ENCODE data around the gene MRPL41. TPM values are rescaled to one million over a fixed set of nuclear protein-coding genes. Genes with fewer than 3 reads are reported as not detected.
"Not testable (repeated sequence)": the region's sequence is repeated elsewhere in the genome, so short reads cannot be mapped to it uniquely, and the experiment has no call there.

Gene MRPL41
- total RNA-seq: 228 TPM
- long read RNA-seq, transcript MRPL41-201 (2 exons, 1,262 nt): major isoform, 414 of 433 reads
- long read RNA-seq, partial matches to known transcripts: 0 of 433 reads
- long read RNA-seq, other reads (novel, unspliced or antisense): 19 of 433 reads

DNA sequence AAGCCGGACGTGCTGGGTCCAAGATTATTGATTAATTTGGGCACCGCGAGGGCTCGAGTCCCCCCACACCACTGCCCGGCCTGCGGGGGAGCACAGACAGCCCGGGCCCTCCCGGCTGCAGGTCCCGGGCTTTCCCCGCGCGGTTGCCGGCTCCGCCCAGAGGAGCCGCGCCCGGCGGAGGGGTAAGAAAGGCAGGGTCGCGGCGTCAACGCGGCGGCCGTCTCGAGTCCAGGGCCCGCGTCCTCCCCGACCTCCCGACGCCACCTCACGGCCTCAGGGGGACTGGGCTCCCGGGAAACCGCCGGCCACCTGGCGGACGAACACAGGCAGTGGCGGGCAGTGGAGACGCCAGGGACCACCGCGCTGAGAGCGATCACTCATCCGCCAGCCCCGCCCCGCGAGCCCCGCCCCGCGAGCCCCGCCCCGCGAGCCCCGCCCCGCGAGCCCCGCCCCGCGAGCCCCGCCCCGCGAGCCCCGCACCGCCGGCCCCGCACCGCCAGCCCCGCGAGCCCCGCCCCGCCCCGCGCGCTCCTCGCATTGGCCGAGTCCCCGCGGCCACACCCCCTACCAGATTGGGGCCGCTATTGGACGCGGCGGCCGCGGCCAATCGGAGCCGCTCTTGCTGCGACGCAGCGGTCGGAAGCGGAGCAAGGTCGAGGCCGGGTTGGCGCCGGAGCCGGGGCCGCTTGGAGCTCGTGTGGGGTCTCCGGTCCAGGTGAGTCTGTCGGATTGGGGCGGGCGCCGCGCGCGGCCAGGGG, at the start of gene MRPL41:
Gene MRPL41 (plus strand): TSS at position 616 of the 758 bp plus-strand sequence. CDS start 203 bp downstream, outside the sequence.
- peak; percentile 74 for ATAC-seq
- DNase-seq: peak; percentile 95
- intact Hi-C loops (cut with micrococcal nuclease): no loop called here

DNA sequence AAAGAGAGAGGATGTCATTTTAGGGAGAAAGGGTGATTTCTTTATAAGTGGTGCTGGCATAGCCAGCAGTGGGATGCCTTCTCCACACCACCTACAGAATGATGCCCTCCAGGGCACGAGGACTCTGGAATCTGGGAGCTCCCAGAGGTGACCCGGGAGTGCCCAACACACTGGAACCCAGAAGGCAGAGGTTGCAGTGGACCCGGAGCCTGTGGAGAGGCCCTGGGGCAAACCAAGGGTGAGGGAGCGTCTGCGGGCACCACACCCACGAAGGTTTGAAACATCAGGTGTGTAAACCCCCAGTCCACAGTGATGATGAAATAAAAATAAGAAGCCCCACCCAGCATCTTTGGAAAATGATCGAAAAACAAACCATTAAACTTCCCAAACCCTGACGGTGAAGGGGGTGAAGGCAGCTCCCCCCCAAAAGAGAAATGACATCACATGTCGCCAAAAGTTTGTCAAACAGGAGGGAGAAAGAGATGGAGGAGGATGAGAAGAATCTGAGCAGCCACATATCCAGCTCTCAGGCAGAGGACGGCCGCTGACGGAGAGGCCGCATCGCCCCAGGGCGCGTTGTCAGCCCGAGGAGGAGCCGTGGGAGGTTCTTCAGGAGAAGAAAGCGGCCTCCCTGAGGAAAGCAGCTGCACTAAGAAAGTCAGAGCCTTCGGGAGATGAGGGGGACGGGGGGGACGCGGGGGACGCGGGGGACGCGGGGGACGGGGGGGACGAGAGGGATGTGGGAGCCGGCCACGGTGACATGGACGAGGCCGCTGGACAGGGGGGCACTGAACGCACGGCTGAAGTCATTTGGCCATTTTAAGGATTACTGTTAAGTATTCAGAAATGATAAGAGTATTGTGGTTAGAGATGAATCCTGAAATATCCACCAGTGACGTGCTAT, 49.4 kb upstream of the MRPL41 start:
- intact Hi-C loops (cut with micrococcal nuclease): no loop called here
- ATAC-seq (no peak), DNase-seq (no peak)

DNA sequence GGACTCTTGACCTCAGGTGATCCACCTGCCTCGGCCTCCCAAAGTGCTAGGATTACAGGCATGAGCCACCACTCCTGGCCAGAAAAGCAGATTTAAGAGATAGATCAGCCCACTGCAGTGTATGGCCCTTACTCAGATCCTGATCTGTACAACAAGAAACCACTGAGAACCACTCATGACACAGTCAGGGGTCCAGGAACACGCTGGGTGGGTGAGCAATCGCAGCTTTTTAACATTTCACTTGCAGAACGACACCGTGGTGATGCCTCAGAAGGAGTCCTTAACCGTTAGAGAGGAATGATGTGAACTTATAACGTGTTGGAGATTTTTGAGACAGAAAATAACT, 47.3 kb upstream of the MRPL41 start:
- DNase-seq (no peak), ATAC-seq (no peak)
- intact Hi-C loops (cut with micrococcal nuclease): no loop called here

DNA sequence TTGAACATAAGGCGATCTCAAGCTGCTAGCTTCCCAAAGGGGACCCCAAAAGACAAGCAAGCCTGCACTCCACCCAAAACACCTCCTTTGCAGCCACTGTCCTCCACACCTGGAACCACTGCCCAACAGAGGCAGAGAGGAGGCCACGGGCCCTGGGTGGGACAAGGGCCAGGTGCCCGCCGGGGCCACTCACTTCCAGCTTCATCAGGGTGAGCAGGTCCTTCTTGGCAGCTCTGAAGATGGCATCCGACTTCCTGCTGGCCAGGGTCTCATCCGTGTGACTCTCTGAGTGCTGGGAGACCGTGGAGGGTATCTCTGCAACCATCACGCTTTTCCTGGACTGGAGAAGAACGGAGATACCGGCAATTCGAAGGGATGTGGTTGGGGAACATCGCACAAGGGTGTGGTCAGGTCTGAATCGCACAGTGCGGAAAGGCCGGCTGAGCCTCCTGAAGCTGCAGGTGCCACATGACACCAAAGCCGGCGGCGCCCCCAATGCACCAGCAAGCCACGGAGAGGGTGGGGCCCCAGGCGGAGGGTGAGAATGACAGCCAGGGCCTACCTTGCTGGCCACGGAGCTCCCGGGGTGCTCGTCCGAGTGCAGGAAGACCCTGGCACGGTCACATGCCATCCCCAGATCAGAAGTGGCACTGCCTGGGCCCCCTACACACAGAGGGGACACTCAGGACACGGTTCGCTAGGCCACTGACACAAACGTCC, 46.1 kb upstream of the MRPL41 start:
- ATAC-seq: no peak
- intact Hi-C loops (cut with micrococcal nuclease): no loop called here

DNA sequence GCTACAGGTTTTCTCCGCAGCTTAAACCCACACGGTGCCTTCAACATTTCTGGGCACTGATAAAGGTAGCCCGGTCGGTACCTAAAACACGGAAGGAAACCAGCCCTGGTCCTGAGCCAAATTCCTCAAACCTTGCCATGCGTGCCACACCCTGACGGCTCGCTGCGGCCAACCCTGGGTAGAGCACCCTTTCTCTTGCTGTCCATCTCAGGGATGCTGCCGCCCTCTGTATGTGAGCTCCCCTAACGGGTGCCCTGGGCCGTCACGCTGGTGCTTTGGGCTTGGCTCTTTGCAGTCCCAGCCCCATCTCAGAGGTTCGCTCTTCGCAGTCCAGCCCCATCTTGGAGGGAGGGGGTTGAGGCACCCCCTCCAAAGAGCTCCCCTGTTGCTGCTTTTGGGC, 45.4 kb upstream of the MRPL41 start:
- DNase-seq (no peak), ATAC-seq (no peak)
- intact Hi-C loops (cut with micrococcal nuclease): no loop called here

More for the DNA sequence above, 46.1 kb upstream of the MRPL41 start:
- DNase-seq: no peak

DNA sequence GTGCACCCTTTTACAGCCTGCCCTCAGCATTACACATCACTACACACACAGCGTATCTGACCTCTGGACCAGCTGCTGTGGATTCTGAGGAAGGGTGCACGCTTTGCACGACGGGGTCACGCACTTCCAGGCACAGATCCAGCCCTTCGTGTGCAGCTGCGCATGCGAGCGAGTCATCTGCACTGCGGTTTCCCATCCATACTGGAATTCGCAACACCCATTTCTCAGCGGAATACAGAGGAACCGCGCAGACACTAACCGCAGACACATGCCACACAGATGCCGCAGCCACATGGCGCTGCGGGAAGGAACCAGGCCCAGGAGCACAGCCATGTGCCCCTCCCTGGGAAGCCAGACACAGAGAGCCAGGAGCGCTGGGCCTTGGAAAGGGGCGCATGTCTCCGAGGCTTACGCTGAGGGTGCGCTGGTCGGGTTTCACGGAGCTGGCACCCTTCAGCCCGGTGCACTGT, 44.9 kb upstream of the MRPL41 start:
- DNase-seq (no peak), ATAC-seq (no peak)
- intact Hi-C loops (cut with micrococcal nuclease): no loop called here

DNA sequence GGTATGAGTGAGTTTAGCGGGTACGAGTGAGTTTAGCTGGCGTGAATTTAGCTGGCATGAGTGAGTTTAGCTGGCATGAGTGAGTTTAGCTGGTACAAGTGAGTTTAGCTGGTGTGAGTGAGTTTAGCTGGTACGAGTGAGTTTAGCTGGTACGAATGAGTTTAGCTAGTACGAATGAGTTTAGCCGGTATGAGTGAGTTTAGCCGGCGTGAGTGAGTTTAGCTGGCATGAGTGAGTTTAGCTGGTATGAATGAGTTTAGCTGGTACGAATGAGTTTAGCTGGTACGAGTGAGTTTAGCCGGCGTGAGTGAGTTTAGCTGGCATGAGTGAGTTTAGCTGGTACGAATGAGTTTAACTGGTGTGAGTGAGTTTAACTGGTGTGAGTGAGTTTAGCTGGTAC, 42.5 kb upstream of the MRPL41 start:
- ATAC-seq (no peak), DNase-seq (no peak)
- intact Hi-C loops (cut with micrococcal nuclease): no loop called here

DNA sequence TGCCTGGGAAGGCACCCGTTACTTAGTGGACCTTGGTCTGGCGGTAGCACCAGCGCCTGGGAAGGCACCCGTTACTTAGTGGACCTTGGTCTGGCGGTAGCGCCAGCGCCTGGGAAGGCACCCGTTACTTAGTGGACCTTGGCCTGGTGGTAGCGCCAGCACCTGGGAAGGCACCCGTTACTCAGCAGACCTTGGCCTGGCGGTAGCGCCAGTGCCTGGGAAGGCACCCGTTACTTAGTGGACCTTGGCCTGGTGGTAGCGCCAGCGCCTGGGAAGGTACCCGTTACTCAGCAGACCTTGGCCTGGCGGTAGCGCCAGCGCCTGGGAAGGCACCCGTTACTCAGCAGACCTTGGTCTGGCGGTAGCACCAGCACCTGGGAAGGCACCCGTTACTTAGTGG, 40.6 kb upstream of the MRPL41 start:
- DNase-seq; ATAC-seq; intact Hi-C loops (cut with micrococcal nuclease): not testable (repeated sequence)

DNA sequence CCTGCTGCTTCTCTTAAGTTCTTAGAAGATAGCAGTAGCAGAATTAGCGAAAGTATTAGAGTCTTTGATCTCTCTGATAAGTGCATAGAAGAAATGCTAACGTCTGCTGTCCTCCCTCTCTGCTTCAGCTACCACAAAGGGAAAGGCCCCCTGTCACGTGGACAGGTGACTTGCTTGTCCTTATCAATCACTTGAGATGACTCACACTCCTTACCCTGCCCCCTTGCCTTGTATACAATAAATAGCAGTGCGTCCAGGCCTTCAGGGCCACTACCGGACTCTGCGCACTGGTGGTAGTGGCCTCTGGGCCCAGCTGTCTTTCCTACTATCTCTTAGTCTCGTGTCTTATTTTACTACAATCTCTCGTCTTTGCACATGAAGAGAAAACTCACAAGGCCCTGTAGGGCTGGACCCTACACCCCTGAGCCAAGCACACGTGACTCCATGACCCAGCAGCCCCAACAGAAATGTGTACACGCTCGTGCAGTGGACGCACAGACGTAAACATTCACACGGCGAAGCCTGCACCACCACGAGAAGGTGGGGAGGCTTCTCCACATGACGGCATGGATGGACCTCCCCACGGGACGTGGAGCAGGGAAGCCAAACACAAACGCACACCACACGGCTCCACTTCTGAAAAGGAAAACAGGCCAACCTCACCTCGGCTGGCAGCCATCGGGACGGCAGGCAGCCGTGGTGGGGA, 39.8 kb upstream of the MRPL41 start:
- intact Hi-C loops (cut with micrococcal nuclease): no loop called here
- DNase-seq (no peak), ATAC-seq (no peak)

DNA sequence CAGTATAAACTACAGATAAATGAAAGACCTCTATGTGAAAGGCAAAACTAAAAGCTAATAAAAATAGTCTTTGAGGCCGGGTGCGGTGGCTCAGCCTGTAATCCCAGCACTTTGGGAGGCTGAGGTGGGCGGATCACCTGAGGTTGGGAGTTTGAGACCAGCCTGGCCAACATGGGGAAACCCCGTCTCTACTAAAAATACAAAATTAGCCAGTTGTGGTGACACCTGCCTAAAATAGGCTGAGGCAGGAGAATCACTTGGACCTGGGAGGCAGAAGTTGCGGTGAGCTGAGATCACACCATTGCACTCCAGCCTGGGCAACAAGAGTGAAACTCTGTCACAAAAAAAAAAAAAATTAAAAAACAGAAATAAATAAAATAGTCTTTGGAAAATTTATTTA, 38.5 kb upstream of the MRPL41 start:
- DNase-seq; ATAC-seq; intact Hi-C loops (cut with micrococcal nuclease): not testable (repeated sequence)

DNA sequence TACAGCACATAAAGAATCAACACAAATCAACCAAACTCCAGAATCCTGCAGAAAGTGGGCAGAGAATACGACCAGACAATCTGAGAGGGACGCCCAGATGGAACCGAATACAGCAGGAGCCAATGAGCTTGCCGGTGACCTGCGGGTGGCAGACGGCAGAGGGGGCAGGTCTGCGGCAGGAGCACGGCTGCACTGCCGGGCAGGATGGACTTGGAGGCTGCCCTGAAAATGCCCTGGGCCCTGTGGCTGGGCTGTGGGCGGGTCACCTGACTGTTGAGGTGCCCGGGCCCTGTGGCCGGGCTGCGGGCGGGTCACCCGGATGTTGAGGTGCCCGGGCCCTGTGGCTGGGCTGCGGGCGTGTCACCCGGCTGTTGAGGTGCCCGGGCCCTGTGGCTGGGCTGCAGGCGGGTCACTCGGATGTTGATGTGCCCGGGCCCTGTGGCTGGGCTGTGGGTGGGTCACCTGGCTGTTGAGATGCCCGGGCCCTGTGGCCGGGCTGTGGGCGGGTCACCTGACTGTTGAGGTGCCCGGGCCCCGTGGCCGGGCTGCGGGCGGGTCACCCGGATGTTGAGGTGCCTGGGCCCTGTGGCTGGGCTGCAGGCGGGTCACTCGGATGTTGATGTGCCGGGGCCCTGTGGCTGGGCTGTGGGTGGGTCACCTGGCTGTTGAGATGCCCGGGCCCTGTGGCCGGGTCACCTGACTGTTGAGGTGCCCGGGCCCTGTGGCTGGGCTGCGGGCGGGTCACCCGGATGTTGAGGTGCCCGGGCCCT, 37.7 kb upstream of the MRPL41 start:
- DNase-seq; intact Hi-C loops (cut with micrococcal nuclease); ATAC-seq: not testable (repeated sequence)

DNA sequence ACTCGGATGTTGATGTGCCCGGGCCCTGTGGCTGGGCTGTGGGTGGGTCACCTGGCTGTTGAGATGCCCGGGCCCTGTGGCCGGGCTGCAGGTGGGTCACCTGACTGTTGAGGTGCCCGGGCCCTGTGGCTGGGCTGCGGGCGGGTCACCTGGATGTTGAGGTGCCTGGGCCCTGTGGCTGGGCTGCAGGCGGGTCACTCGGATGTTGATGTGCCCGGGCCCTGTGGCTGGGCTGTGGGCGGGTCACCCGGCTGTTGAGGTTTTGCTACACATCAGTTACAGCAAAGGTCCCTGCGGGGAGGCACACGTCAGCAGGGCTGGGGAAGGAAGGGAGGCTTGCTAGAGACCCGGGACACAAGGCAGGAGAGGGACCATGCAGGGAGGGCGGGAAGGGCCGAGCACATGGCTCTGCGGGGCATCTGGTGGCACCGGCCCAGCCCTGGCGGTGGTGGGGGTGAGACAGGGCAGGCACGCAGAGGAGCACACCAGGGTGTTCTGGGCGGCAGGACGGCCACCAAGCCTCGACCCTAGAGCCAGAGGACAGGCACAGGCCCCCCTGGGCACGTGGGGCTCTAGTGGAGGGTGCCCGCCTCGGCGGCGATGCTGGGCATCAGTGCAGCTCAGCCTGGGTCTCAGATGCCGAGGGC, 36.9 kb upstream of the MRPL41 start:
- DNase-seq (no peak), ATAC-seq (no peak)
- intact Hi-C loops (cut with micrococcal nuclease): no loop called here

DNA sequence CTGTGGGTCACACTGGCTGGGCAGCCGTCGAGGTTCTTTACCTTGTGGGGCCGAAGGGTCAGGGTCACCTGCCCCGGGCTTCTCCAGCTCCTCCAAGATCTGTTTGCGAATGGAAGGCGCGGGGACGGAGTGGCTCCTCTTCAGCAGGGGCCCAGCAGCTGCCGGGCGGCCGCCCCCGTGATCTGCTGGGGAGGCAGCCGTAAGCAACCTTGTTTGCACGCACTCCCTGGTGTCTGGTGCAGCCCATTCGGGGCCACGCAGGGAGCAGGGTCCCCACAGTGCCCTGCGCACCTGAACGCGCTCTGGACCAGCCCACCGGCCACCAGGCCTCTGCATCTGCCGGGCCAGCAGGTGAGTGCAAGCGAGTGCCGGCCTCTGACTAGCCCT, 36.3 kb upstream of the MRPL41 start:
- ATAC-seq (no peak), DNase-seq (no peak)
- intact Hi-C loops (cut with micrococcal nuclease): no loop called here

DNA sequence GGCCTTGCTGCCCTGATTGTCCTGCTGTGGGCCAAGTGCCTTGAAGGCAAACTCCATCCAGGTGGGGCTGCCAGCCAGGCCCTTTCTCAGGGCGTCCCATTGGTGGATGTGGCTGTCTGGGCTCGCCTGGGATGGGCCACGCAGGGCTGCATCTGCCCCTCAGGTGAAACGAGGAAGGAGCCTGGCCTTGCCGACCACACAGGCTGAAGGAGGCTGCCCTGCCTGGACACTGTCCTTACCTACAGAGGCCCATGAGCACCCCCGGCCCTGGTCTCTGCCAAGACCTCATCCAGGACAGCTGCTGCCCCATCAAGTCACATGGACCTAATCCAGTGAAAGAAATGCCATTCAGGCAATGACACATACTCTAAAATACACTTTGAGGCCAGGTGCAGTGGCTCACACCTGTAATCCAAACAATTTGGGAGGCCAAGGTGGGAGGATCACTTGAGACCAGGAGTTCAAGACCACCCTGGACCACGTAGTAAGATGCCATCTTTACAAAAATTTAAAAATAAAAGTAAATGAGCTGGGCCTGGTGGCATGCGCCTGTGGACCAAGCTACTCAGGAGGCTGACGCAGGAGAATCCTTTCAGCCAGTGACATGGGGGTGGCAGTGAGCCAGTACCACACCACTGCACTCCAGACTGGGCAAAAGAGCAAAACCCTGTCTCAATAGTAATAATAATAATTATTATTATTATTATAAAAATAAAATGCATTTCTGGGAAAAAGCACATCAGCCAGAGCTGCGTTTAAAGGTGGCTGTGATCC, 35.3 kb upstream of the MRPL41 start:
- intact Hi-C loops (cut with micrococcal nuclease): no loop called here
- DNase-seq (no peak), ATAC-seq (no peak)

DNA sequence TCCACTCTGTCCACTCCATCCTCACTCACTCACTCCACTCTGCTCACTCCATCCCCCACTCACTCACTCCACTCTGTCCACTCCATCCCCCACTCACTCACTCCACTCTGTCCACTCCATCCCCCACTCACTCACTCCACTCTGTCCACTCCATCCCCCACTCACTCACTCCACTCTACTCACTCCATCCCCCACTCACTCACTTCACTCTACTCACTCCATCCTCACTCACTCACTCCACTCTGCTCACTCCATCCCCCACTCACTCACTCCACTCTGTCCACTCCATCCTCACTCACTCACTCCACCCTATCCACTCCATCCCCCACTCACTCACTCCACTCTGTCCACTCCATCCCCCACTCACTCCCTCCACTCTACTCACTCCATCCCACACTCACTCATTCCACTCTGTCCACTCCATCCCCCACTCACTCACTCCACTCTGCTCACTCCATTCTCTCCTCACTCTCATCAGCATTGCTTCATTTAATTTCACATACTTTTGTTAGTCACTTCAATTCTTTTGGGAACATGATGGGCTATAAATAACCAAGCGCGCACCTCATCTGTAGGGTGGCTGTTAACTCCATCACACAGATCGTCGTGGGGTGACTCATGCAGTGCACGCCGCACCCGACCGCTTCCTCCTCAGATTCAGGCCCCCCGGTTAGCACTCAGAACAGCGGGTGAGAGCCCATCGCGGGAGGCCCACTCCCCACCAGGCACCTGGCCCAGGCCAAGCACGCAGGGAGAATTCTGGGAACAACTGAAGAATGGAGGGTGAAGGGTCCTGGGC, 32.8 kb upstream of the MRPL41 start:
- DNase-seq; intact Hi-C loops (cut with micrococcal nuclease); ATAC-seq: not testable (repeated sequence)

DNA sequence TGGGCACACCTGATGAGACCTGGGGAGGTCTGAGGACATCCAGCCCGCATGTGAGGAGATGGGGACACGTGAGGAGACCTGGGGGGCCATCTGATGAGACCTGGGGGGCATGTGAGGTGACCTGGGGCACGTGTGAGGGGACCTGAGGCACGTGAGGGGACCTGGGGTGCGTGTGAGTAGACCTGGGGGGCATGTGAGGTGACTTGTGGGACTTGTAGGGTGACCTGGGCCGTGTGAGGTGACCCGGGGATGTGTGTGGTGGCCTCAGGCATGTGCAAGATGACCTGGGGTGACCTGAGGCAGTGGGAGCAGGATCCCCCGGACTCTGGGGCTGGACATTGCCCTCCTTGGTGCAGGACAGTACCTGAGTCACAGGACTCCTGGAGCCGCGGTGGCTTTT, 32.1 kb upstream of the MRPL41 start:
- ATAC-seq (no peak), DNase-seq (no peak)
- intact Hi-C loops (cut with micrococcal nuclease): no loop called here

All from left ventricle myocardium superior (tissue), 1 donor.